Measurements from ENCODE around the gene PILRA.
A peak's percentile ranks its signal among the peaks of the same experiment; 100 is the strongest.

Gene PILRA

GRCh38 chr7:100413889-100414288, 40.6 kb downstream of the PILRA start:
- DNase-seq: no peak

DNA sequence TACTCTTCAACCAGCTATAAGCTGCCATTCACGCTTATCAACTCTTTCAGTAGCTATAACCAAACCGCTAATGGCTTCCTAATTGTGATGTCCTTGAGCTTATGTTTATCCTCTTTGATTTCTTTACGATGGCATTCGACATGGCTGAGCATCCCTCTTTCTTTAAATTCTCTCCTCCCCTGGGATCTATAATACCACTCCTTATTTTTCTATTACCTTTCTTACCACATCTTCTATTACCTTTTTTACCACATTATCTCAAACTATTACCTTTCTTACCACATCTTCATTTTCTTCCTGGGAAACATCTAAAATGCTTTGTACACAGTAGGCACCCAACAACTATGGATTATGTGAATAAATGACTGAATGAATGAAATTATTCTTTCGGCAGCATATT, 42.2 kb downstream of the PILRA start:
- DNase-seq: no peak

DNA sequence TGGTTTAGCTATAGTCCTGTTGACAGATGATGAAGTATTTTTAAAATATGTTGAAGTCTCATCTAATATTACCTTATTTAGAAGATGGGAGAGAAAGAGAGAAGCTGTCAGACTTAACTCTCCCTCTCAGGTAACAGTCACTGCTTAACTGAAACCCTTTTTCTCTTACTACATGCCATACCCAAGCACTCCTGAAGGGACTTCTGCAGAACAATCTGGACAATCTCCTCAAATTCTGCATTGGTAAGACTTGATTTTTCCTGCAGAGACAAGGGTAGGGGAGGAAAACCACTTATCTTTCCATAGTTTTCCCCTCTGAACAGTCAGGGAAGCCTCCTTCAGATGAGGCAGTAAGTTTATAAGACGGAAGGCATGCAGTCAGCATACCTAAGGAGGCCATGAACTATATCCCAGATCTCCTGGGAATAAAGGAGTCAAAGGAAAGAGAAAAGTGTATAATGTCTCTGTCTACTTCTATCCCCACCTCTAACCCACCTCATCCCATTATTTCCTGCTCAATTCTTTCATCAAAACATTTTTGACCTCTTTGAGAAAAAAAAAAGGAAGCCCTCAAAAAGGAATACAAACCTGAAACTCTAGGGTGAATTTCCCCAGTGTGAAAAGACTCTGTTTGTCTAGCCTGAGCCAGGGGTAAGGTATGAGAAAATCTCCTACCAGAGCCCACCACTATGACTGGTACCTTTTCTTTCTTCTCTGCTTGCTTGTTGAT, 45.8 kb downstream of the PILRA start:
- no peak for DNase-seq

- no peak for DNase-seq
Observed at GRCh38 chr7:100419660-100420226, 46.5 kb downstream of the PILRA start.

DNA sequence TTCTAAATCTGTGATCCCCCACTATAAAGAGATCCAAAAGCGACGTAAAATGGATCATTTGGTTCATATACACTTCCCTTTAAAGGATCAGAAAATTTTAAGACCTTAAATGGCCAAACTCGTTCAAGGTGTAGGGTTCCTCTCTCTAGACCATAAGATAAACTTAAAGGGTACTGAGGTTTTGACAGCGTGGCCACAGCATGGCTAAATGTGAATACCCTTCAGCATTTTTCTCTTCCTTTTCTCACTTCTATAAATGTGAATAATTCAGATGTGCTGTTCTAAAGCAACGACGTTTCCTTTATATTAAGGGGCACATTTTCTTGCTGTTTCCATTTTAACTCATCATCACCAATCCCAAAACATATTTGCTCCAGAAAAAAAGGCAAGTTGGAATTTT, 50.0 kb downstream of the PILRA start:
- no peak for DNase-seq

GRCh38 chr7:100425347-100425746, 52.1 kb downstream of the PILRA start:
- no peak for DNase-seq

DNA sequence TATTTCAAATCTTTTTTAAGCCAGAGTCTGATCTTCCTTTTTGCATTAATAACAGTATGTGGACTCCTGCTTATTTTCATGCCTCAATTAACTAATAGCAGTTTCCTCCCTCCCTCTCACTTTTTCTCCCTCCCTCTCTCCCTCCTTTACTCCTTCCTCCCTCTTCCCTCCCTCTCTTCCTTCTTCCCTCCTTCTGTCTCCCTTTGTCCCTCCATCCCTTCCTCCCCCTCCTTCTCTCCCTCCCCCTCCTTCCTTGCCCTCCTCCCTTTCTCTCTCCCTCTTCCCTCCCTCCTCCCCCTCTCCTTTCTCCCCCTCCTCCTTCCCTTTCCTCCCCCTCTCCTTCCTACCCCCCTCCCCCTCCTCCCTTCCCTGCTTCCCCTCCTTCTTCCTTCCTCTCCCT, 53.2 kb downstream of the PILRA start:
- DNase-seq: no peak

DNA sequence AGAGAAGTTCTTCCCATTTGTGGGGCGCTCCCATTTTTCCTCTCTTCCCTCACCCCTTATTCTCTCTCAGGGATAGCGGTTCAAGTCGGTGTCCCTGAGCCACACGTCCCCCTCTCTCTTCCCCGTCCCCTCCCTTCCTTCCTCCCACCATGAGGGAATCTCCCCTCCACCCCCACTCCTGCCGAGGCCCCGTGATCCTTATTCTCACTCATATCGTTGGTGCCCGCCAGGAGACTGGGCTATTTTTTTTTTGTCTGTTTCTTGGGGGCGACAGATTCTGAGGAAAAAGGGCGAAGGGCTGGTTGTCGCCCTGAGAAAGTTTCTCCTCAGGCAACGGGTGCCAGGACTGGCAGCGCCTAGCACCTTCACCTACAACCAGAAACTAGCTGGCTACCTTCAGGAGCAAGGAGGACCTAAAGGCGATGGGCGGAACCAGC, 54.5 kb downstream of the PILRA start:
- DNase-seq: no peak

- peak; percentile 96 to 97 for DNase-seq
Observed at GRCh38 chr7:100428199-100428966, 55.1 kb downstream of the PILRA start, which contains the start of gene ZCWPW1. ZCWPW1 (minus strand) TSS chr7:100428703; CDS start chr7:100420649, 8,054 bp downstream.

DNA sequence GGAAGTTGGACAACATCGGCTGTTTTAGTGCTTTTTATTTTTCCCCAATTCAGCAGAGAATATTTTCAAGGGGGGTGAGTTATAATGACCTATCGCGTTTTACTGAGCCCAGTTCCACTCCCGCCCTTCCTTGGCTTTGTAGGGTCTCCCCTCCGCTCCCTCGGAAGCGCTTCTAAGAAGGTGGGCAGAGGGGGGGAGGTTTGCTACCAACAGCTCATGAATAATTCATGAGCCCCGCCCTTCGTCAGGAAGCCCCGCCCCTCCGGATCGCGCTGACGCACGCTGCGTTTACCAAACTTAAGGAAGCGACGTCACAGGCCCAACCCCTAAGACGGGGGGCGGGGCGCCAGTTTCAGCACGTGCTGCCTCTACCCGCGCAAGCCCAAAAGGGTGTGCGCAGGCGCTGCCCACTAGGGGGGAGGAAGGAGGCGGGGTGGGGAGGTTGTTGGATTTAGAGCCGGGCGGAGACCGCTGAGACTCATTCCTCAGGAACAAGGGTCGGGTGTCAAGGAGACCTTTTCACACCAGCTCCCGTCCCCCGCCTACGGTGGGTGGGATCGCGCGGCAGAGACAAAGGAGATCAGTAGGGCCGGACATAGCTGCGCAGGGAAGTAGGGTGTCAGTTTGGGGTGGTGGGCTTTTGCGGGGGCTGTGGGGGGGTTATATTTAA, 55.8 kb downstream of the PILRA start:
- DNase-seq: peak; percentile 100

DNA sequence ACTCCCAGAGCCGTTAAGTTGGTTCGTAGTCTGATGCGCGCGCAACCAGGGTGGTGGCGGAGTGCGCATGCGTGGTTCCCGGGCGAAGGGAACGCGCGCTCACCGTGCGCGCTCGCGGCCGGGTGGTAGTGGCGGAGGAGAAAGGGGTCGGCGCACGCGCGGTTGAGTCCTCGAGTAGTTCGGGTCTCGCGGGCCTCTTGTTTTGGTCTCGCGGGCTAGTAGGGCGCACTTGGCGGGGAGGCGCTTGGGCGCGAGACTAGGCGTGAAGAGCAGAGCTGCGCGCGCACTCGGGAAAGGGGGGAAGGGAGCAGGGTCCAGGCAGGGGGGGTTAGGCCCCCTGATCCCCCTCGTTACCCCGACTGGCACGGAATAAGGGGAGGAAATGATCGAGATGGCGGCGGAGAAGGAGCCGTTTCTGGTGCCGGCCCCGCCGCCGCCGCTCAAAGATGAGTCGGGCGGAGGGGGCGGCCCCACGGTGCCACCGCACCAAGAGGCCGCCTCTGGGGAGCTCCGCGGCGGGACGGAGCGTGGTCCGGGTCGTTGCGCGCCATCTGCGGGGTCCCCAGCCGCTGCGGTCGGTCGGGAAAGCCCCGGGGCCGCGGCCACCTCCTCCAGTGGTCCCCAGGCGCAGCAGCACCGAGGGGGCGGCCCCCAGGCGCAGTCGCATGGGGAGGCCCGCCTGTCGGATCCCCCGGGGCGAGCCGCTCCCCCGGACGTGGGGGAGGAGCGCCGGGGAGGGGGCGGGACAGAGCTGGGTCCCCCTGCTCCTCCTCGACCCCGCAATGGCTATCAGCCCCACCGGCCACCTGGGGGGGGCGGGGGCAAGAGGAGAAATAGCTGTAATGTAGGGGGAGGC, 56.6 kb downstream of the PILRA start, which contains the start of gene MEPCE:
Gene MEPCE (plus strand): TSS at position 195 of the 856 bp plus-strand sequence. CDS start 188 bp downstream, at position 383.
- DNase-seq: peak; percentile 97 to 98

DNA sequence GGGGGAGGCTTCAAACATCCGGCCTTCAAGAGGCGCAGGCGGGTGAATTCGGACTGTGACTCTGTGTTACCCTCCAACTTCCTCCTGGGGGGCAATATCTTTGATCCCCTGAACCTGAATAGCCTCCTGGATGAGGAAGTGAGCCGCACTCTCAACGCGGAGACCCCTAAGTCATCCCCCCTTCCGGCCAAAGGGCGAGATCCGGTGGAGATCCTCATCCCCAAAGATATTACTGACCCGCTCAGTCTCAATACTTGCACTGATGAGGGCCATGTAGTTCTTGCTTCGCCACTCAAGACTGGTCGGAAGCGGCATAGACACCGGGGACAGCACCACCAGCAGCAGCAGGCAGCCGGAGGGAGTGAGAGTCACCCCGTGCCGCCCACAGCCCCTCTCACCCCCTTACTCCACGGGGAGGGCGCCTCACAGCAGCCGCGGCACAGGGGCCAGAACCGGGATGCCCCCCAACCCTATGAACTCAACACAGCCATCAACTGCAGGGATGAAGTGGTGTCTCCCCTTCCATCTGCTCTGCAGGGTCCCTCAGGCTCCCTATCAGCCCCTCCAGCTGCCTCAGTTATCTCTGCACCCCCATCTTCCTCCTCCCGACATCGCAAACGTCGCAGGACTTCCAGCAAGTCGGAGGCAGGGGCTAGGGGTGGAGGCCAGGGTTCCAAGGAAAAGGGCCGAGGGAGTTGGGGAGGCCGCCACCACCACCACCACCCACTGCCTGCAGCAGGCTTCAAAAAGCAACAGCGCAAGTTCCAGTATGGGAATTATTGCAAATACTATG, 57.4 kb downstream of the PILRA start:
- DNase-seq: no peak

GRCh38 chr7:100431286-100431735, 58.0 kb downstream of the PILRA start:
- no peak for DNase-seq

- no peak for DNase-seq
Observed at GRCh38 chr7:100432053-100432452, 58.8 kb downstream of the PILRA start.

DNA sequence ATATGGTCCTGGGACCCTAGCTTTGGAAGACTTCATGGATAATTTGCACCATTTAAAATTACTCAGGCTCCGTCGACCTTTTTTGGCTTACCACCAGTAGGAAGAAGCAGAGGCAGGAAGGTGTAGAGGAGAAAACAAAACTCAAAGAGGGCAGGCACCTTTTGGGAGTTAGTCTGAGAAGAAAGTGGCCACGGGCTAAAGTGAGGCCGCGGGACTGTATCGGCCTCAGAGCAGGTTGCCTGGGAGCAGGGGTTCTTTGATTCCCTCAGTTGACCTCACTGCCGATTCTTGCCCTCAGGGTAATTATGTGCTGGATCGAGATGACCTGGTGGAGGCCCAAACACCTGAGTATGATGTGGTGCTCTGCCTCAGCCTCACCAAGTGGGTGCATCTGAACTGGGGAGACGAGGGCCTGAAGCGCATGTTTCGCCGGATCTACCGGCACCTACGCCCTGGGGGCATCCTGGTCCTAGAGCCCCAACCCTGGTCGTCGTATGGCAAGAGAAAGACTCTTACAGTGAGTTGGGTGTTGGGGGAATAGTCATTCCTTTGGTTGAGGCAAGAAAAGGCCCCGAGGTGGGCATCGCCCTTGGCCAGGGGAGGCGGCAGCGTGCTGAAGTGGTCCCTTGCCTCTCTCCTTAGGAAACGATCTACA, 59.5 kb downstream of the PILRA start:
- DNase-seq: no peak

- no peak for DNase-seq
Observed at GRCh38 chr7:100433276-100433591, 59.9 kb downstream of the PILRA start.

GRCh38 chr7:100433592-100434296, 60.5 kb downstream of the PILRA start:
- DNase-seq: no peak

GRCh38 chr7:100434297-100435144, 61.2 kb downstream of the PILRA start:
- no peak for DNase-seq

Measured in stimulated activated CD4-positive, alpha-beta T cell treated with anti-CD3 and anti-CD28 coated beads, Interleukin-2, amount 100 ng/mL, for 48 hours (primary cell).